UCSD-AML1 (cell line): ENCODE results near the gene BOLA1.
"Not testable (repeated sequence)": the region's sequence is repeated elsewhere in the genome, so short reads cannot be mapped to it uniquely, and the experiment has no call there.

Experiments
- DNase-seq: peaks from one replicate; lab custom pipeline; 2025; ENCODE audit not compliant: unreplicated experiment; lab: John Stamatoyannopoulos, UW

BOLA1 gene, protein sequence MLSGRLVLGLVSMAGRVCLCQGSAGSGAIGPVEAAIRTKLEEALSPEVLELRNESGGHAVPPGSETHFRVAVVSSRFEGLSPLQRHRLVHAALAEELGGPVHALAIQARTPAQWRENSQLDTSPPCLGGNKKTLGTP

DNA sequence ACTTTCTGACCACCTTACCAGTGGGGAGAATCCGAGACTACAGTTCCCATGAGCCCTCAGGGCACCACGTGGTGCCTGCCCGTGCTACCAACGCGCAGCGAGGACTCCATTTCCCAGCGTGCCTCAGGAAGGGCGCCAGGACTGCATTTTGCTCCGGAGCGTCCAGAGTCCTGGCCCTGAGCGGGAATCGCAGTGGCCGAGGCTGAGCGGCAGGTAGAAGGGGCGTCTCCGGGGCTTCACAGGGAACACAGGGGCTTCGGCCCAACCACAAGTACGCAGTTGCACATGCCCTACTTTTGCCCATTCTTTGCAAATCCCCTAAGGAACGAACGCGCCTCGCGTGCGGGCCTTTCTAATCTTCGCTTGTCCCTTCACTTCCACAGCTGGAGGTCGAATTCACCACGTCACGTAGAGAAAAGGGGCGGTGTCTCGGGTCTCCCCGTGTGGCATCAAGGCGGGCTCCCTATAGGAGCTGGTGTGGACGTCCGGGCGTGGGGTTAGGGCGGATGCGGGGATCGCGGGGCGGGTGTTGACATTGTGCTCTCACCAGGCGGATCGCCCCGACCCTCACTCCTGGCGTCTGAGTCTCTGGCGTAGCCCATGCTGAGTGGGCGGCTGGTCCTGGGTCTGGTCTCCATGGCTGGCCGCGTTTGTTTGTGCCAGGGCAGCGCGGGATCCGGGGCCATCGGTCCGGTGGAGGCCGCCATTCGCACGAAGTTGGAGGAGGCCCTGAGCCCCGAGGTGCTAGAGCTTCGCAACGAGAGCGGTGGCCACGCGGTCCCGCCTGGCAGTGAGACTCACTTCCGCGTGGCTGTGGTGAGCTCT, at the start of gene BOLA1:
Gene BOLA1, plus strand, starts transcription at position 109 of the 825 bp plus-strand sequence. Its CDS starts 492 bp downstream, at position 601.
- DNase-seq = peak; percentile 73

DNA sequence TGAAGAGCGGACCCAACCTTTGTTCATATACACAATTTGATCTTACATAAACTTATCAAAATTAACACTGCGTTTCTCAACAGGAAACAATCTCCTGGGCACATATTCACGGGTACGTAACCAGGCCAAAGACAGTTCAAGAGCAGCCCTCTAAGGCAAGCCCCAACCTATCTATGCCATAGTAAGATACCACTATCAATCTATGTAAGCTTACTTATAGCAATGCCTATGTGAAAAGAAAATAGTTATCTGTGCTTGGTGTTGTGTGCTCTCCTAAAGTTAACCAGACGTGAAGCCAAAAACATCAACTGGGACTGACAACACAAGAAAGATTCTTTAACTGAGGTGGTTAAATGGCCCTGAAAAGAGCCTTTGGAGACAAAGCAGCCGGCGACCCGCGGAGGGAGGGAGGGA, 49.4 kb upstream of the BOLA1 start:
- DNase-seq = no peak

DNA sequence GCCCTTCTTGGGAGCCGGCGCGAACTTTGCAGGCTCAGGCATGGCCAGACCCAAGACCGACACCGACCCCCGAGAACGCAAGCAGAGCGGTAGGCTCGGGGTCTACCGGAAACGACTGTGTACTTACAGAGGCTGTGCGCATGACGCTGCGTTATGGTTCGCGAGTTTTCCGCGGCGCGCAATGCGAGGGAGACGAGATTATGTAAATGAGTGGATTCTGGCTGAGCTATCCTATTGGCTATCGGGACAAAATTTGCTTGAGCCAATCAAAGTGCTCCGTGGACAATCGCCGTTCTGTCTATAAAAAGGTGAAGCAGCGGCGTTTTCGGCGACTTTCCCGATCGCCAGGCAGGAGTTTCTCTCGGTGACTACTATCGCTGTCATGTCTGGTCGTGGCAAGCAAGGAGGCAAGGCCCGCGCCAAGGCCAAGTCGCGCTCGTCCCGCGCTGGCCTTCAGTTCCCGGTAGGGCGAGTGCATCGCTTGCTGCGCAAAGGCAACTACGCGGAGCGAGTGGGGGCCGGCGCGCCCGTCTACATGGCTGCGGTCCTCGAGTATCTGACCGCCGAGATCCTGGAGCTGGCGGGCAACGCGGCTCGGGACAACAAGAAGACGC, 48.5 kb upstream of the BOLA1 start:
- not testable (repeated sequence) for DNase-seq

DNA sequence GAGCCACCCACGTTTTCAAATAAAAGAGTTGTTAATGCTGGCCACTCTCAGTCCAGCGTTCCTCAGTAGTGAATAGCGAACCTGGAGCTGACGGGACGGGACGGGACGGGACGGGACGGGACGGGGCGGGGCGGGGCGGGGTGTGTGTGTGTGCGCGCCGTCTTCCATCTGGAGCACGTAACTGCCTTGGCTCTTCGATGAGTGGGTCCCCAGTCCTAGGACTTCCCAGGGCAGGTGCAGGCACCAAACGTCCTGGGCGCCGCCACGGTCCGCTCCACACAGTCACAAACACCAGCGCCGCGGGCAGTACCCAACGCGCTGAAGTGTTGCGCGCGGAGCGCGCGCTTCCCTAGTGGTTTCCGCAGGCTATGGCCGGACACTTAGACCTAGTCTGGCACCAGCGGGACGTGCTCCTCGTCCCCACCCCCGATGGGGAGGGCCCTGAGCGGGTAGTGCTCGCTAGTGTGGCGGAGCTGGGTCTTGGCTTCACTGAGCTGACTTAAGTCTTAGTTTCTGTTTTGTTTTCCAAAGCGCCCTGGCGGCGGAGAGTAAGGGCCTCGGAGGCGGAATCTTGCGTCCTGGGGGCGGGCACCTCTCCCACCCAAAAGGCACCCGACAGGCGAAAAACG, 47.7 kb upstream of the BOLA1 start:
- not testable (repeated sequence) for DNase-seq

DNA sequence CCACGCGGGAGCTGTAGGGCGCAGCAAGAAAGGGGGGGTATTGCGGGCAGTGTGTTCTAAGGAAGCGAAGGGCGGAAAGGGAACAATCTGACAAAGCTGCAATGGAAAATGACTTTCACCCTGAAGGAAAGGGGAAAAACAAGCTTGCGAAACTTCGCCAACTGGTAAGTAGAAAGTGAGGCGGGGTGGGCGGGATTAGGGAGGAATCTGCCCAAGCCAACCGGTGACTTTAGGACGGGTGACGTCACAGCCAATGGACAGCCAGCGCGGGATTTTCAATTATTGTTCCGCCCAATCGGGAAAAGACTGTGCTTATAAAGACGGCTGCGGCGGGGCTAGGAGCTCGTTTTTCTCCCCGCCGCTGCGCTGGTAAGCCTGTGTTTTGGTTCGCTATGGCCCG, 47.1 kb upstream of the BOLA1 start:
- not testable (repeated sequence) for DNase-seq

DNA sequence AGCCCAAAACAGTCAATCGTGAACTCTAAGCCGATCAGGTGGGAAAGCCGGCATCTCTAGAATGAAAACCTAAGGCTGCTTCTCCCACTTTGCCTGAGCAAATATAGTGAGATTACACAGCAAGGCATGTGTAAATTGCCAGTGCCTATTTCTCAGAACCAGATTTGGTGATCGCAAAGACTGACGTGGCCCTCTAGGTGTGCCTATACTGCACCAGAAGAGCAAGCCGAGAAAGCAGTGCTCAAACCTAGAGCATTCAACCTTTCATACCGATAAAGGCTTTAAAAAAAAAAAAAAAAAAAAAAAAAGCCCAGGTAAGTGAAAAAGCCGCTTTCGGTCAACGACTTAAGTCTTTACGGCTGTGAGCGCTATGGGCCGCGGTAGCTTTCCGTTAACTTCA, 39.1 kb upstream of the BOLA1 start:
- not testable (repeated sequence) for DNase-seq

DNA sequence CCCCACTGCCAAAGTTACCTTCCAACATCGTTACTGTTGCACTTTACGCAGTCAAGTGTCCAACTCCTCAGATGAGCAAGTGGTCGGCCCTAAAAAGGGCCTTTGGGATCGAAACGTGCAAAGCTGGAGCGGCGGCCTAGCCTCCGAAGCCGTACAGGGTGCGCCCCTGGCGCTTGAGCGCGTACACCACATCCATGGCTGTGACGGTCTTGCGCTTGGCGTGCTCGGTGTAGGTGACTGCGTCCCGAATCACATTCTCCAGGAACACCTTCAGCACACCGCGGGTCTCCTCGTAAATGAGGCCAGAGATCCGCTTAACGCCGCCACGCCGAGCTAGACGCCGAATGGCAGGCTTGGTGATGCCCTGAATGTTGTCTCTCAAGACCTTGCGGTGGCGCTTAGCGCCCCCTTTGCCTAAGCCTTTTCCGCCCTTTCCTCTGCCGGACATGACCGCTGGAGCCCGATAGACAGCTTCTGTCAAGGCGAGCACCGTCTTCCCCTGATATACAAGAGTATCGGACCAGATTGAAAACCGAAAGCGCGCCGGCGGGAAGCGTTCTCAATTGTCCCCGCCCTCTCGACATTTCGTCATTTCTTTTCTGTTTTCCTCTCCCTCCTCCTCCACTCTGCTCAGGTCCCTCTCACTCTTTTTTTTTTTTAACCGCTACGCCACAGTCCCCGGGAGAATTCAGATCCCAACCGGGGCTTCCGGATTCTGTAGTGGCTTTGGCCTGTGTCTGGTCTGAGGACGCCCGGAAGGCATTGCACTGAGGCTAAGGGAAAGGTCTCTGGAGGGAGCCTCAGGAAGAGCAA, 38.5 kb upstream of the BOLA1 start:
- not testable (repeated sequence) for DNase-seq

DNA sequence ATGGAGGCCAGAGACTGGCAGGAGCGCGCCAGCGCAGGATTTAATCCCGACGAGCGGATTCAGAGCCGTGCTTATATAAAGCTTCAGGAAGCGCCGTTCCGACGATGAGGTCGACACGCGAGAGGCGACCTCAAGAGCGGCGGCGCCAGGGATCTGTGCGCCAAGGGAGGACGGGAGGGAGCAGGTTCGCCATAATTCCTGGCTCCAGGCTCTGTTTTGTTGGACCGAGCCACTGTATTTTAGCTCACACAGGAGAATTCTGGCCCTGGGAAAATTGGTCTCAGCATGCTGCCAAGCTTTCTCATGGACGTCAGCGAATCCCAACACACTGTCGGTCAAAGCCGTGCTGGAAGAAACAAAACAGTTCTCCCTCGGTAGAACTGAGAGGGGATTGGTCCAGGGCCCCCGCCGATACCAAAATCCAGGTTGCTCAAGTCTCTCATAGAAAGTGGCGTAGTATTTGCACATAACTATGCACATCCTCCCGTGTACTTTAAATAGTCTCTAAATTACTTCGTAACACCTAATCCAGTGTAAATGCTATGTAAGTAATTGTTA, 37.8 kb upstream of the BOLA1 start:
- DNase-seq = not testable (repeated sequence)

DNA sequence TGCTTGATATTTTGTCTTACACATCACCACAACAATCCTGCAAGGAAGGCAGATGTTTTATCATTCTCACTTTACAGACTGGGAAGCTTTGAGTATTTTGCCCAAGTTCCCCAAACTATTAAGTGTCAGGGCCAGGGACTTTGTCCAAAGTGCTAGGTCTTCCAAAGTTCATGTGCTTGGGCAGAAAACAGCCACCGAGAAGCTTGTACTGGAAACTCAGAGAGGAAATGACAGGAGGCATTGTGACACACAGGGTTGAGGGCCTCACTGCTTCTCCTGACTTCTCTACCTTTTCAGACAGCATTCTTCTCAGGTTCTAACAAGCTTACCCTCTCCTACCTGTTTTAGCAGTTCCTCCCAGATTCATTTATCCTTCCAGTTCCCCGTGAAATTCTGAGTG, 32.5 kb upstream of the BOLA1 start:
- not testable (repeated sequence) for DNase-seq

DNA sequence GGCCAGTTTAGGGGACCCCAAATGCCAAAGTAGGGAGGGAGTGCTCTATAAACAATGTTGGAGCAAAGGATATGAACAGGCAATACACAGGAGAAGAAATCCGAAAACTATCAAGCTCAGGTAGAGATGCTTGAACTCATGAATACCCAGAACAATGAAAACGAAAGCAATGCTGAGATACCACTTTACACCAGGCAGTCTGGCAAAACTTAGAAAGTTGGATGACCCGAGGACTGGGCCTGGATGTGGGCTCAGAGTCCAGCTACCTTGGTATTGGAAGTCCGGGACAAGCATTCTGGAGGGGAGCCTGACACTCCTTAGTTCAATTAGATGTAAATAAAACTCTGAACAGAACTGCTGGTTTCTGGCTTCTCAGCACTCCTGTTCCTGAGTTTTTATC, 26.3 kb upstream of the BOLA1 start:
- DNase-seq = not testable (repeated sequence)

DNA sequence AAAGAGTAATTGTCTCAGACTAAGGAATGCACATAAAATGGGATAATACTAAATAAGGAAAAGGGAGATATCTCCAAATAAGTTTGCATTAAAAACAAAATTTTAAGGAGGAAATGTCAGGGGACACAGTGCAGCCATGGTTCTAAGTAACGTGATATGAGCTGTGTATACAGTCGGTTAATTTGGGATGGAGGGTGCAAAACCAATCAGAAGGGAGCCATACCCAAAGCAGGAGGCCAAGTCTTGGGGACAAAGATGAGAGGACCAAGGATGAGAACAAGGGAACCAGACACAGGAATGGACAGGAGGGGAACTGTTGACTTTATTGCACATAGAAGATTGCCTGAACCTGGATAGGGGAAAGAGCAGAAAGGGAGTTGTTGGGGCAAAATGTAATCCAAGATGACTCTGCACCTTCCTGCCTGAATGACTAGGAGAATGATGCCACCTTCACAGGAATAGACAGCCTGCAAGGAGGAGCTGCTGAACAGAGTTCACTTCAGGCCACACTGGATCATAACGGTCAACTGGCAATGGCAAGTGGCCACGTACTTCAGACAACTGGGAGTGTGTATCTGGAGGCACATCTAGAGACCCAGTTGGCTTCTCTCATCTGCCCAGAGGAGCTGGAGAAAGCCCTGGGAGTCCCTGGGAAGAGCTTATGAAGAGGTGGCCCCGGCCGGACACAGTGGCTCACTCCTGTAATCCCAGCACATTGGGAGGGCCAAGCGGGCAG, 22.0 kb upstream of the BOLA1 start:
- no peak for DNase-seq

DNA sequence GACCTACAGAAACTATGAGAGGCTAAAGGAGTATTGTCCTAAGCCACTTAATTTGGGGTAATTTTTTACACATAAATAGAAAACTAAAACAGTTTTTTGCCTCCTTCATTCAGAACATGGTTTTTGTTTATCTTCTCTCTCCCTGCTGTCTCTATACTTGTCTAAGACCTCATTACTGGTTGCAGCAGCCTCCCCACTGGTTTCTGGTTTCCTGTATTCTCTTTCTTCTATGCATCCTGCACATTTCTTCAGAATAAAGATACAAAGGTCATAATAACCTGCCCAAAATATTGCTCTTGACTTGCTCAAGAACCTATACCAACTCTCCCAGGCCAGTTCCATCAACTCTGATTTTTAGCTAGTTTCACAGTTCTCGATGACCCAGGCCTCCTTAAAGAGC, 19.8 kb upstream of the BOLA1 start:
- DNase-seq = no peak

DNA sequence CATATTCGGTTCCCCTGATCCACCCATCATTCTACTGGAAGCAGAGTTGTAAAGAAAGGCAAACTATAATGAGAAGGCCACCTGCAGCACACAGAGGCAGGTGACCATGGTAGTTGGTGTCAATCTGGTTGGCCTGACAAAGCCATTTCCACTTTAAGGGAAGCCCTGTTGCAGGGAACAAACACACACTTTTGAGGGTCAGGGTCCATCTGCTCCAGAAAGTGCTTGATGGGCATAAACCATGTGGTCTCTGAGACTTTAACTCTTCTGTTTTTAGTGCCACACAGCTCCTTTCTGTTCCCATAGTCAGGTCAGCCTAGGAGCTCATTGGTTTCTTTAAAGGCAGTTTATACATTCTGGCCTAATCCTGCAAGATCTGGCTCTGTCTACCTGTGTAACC, 17.5 kb upstream of the BOLA1 start:
- no peak for DNase-seq

DNA sequence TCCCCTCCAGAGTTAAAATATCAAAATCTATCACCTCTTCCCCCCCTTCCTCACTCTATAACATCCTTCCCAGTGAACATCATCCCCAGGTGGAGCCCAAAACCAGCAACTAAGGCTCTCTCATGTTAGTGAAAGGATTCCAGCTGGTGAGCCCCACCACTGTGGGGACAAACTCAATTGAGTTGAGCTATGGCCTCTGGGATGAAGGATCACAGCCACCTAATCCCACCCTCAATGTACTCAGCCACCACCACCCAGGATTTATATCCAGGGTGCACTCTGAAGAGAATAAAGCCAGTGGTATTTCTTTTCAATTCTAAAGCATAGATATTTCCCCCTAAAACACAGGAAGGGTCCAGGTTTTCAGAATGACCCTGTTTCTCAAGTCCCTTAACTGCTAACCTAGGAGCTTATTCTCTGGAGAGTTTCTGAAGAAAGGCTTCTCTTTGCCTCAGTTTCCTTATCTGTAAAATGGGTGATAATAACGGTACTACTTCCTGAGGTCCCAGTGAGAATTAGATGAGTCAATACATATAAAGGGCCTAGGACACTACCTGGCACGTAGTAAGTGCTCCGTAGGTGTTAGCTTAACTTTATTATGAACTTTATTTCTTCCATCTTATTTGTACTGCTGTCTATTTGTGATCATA, 15.6 kb upstream of the BOLA1 start:
- DNase-seq = no peak

DNA sequence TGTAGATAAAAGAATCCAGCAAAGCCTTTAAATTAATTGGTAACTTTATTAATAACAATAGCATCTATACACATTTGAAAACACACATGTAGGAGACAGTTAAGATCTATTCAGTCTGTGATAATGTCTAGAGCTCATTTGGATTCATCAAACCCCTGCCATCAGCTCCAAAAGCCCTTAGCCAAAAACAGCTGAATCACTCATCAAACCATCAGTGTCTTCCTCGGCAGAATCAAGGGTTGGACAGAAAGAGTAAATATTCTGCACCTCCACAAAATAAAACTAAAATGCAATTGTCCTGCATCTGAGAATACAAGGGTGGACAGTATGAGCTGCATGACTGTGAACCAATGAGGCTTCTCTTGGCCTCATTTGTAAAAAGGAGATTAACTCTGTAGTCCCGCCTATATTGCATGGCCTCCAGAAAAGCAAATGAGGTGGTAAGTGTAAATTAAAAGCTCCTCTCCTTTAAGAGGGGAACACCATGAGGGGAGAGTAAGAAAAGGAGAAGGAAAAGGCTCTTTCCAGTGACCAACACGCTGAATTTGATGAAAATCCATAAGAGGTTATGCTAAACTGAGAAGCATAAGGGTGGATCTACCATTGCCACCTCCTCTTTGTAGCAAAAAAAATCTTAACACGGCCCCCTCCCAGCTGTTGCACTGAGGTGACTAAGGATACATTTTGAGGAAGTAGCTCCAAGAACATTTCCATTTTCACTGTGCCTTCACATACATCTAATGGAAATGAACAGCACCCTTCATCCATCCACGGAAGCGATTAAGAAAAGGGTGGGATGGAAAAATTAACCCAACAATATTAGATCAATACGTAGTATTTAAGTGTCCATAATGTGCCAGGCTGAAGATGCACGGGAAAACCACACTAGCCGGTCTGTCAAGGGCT, 14.7 kb upstream of the BOLA1 start:
- peak; percentile 41 for DNase-seq

DNA sequence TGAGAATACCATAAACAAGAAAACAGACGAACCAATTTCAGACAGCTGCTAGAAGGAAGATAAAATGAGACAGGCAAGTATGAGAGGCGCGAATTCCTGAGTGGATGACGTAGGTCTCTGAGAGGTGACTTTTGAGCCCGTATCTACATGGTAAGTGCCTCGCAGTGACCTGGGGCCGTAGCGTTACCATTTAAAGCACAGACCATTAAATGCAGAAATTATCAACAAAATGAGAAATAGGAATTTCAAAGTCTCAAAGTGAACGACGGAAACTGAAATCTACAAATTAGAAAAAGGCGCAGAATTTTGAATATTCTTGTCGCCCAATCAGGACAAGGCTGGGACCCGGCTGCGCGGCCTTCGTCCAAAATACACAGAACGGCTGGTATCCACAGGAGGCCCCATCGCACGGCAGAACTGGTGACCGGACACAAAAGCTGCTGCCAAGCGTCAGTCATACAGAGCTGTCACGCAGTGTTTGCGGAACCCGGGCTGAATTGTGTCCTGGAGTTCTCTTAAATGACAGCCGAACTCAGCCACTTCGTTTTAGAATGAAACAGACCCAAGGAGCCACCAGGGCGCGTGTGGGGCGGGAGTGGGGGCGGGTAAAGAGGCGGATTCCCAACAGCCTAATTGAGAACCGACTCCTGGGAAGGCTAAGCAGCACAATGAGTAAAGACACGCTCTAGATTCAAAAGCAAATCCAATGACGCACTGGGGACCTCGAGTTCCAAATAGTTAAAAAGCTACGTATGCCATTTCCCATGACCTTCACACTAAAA, 13.8 kb upstream of the BOLA1 start:
- peak; percentile 82 for DNase-seq

DNA sequence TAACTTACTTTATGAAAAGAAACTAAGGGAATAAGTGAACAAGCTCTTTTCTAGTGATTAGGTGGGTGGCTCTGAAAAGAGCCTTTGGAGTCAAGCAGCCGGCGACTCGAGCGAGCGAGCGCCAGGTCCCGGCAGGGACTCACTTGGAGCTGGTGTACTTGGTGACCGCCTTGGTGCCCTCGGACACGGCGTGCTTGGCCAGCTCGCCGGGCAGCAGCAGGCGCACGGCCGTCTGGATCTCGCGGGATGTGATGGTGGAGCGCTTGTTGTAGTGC, 13.3 kb upstream of the BOLA1 start:
- DNase-seq = not testable (repeated sequence)
